Body of pancreas (tissue), 4 donors: ENCODE results near the gene LUC7L.
"Not testable (repeated sequence)": the region's sequence is repeated elsewhere in the genome, so short reads cannot be mapped to it uniquely, and the experiment has no call there.

Experiments used
- POLR2A ChIP-seq, 3 donors: fragments of 450-650 bp; IDR thresholded peaks; one replicate each; pipeline ENCODE4 v1.6.1; 2016; ENCODE audit warnings: antibody characterized with exemption in 3 of 3, mild to moderate bottlenecking in 2 of 3
- TF ChIP-seq, protein P1 (sequence below), 7 experiments: fragments of 450-650 bp in 4 of 7; fragments of 200-600 bp in 3 of 7; sonication (generic) in 3 of 7; IDR thresholded peaks; one replicate each; pipeline ENCODE4 v1.5.1; 2016 to 2019; ENCODE audit warnings: antibody characterized with exemption in 7 of 7

GRCh38 chr16:204046-204445 is 25.2 kb downstream of the LUC7L start:
- not testable (repeated sequence) for TF ChIP-seq POLR2A (IDR thresholded peaks at IDR 0.05)
- TF ChIP-seq, protein P1, sequence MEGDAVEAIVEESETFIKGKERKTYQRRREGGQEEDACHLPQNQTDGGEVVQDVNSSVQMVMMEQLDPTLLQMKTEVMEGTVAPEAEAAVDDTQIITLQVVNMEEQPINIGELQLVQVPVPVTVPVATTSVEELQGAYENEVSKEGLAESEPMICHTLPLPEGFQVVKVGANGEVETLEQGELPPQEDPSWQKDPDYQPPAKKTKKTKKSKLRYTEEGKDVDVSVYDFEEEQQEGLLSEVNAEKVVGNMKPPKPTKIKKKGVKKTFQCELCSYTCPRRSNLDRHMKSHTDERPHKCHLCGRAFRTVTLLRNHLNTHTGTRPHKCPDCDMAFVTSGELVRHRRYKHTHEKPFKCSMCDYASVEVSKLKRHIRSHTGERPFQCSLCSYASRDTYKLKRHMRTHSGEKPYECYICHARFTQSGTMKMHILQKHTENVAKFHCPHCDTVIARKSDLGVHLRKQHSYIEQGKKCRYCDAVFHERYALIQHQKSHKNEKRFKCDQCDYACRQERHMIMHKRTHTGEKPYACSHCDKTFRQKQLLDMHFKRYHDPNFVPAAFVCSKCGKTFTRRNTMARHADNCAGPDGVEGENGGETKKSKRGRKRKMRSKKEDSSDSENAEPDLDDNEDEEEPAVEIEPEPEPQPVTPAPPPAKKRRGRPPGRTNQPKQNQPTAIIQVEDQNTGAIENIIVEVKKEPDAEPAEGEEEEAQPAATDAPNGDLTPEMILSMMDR (IDR thresholded peaks at IDR 0.05): not testable (repeated sequence)
